T-helper 2 cell treated with Interferon-gamma antibody and Interleukin-4, amounts not matched to agents 100 ng/mL and 5 ng/mL, for 36 hours (primary cell): Measurements from ENCODE around the gene SLC23A1. TPM values are rescaled to one million over a fixed set of nuclear protein-coding genes. Genes with fewer than 3 reads are reported as not detected.
"Not testable (repeated sequence)": the region's sequence is repeated elsewhere in the genome, so short reads cannot be mapped to it uniquely, and the experiment has no call there.

Experiments used
- intact Hi-C: fragments of 100-400 bp; cut with micrococcal nuclease; formaldehyde crosslinking; loops from one replicate; pipeline ENCODE4 v1.15.1; 2023
- total RNA-seq: library from RNA; stranded (reverse); gene quantifications from 2 replicates; pipeline ENCODE4 v1.2.3, GENCODE V29; 2022

SLC23A1 gene
- total RNA-seq, 1 donor from 2014 or later = 5.2 TPM

GRCh38 chr5:139376364-139376763 lies 6.7 kb downstream of the SLC23A1 start:
- intact Hi-C loops = no loop called here

GRCh38 chr5:139374909-139375308 lies 8.2 kb downstream of the SLC23A1 start:
- intact Hi-C loops = no loop called here

GRCh38 chr5:139371482-139372435 lies 11.3 kb downstream of the SLC23A1 start:
- intact Hi-C loops = no loop called here

GRCh38 chr5:139369181-139369580 lies 13.9 kb downstream of the SLC23A1 start:
- intact Hi-C loops = no loop called here

DNA sequence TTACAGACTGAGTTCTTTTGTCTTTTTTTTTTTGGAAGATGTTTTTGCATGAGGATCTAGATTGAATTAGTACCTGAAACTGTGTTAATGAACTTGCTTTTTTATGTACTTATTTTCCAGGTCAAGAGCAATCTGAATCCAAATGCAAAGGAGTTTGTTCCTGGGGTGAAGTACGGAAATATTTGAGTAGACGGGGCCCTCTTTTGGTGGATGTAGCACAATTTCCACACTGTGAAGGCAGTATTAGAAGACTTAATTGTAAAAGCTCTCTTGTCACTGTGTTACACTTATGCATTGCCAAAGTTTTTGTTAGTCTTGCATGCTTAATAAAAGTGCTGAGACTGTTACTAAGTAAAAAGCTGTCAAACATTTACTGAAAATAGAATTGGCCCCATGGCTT lies 14.5 kb downstream of the SLC23A1 start:
- intact Hi-C loops = no loop called here

GRCh38 chr5:139364466-139364865 lies 18.6 kb downstream of the SLC23A1 start:
- intact Hi-C loops = no loop called here

GRCh38 chr5:139363937-139364336 lies 19.2 kb downstream of the SLC23A1 start:
- intact Hi-C loops = no loop called here

GRCh38 chr5:139361835-139362429 lies 21.2 kb downstream of the SLC23A1 start:
- intact Hi-C loops = no loop called here

DNA sequence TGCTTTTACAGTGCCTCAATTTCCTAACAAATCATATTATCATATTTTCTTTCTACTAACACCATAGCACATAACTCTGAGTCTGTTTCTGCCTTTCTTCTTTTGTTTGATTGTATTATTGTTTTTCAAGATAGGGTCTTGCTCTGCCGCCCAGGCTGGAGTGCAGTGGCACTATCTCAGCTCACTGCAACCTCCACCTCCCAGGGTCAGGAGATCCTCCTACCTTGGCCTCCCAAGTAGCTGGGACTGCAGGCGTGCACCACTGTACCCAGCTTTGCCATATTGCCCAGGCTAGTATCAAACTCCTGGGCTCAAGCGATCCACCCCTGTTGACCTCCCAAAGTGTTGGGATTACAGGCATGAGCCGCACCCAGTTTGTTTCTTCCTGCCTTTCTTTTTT lies 22.7 kb downstream of the SLC23A1 start:
- intact Hi-C loops = no loop called here

- intact Hi-C loops = no loop called here
Measured at GRCh38 chr5:139358064-139358463, 25.0 kb downstream of the SLC23A1 start.

GRCh38 chr5:139355900-139356299 lies 27.2 kb downstream of the SLC23A1 start:
- intact Hi-C loops = not testable (repeated sequence)

- intact Hi-C loops = no loop called here
Measured at GRCh38 chr5:139354186-139354585, 28.9 kb downstream of the SLC23A1 start.

GRCh38 chr5:139347863-139348262 lies 35.2 kb downstream of the SLC23A1 start:
- intact Hi-C loops = not testable (repeated sequence)

- intact Hi-C loops = not testable (repeated sequence)
Measured at GRCh38 chr5:139345442-139345841, 37.7 kb downstream of the SLC23A1 start.

DNA sequence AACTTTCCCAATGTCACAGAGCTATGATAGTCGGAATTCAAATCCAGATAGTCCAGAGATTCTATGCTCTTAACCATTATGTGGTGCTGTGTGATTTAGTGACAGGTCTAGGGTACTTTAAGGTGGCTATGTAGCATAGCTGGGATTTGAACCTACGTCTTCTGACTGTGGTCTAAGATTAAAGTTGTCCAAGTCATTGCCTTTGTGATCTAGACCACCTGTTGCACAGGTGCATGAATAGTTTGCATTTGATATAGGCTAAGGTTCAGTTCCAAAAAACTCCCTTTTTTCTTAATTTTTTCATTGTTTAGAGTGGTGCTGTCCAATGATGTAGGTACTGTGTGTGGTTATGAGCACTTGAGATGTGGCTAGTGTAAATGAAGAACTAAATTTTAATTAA lies 38.9 kb downstream of the SLC23A1 start:
- intact Hi-C loops = loop anchor here (5.0 kb wide), 3 partner anchors 72 to 763 kb away; partner anchors contain the start of gene SIL1

DNA sequence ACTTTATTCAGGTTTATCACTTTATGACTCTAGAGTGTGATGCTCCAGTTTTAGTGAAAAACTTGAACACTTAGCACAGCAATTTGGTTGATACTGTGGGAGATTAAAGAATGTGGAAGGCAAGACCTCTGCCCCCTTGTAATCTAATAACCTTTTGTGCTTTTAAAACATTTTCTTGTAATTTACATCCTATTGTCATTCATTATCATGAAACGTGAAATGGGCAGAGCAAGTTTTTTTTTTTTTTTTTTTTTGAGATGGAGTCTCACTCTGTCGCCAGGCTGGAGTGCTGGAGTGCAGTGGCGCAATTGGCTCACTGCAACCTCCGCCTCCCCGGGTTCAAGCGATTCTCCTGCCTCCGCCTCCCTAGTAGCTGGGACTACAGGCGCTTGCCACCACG lies 39.6 kb downstream of the SLC23A1 start:
- intact Hi-C loops = loop anchor here (5.0 kb wide), 3 partner anchors 71 to 764 kb away; partner anchors contain the start of gene SIL1

DNA sequence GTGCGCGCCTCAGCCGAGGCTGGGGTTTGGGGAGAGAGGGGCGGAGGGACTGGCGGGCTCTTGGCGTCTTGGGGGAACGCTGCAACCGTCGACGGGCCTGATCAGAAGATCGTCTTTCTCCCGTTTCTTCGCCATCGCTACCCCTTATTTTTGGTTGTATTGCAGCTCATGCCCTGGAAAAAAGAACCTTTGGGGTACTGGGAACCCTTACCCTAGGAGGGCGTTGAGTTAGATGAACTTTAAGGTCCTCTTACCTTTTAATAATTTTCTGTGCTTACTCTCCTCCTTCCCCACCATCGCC lies 40.7 kb downstream of the SLC23A1 start:
- intact Hi-C loops = loop anchor here (1.0 to 5.0 kb wide), 4 partner anchors 70 to 765 kb away; partner anchors contain the start of genes SIL1 and UBE2D2

DNA sequence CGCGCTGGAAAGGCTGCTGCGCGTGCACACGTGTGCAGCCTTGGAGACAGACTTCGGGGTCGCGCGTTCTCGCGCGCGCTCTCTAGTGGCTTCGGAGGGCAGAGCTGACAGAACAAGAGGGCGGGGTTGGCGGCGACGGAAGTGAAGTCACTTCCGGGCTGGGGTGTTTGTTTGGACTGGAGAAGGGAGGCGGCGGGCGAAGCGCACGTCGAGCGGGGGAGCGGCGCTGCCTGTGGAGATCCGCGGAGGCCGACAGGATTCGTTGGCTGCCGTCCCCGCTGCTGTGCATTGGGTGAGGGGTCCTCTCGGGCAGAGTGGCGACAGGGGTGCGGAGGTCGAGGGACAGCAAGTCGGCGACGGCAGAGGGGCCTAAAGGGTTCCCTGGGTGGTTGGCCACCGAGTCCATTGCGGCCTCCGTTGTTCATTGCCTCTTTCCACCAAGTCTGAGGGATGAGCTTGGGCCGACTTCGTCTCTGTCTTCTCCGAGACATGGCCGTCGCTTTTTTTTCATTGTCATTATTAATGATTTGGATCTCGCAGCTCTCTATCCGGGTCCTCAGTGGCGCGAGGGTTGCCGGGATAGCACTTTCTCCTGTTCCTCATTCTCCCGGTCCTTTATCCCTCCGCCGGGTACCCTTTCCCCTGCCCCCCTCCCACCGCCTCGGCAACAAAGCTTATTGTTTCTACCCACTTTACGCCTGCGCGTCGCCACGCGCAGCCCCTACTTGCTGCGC lies 41.2 kb downstream of the SLC23A1 start, which contains the start of gene PAIP2:
Gene PAIP2, plus strand, starts transcription at position 166 of the 734 bp plus-strand sequence. CDS start 21,931 bp downstream, outside the sequence.
- intact Hi-C loops = loop anchor here (1.0 to 5.0 kb wide), 8 partner anchors 49 to 799 kb away; partner anchors contain the start of genes ETF1, HSPA9, MATR3 and SIL1

- intact Hi-C loops = loop anchor here (1.0 to 5.0 kb wide), 7 partner anchors 48 to 798 kb away; partner anchors contain the start of genes ETF1, HSPA9, MATR3 and SIL1
Measured at GRCh38 chr5:139341187-139341688, 41.9 kb downstream of the SLC23A1 start.

- intact Hi-C loops = loop anchor here (2.0 to 5.0 kb wide), 5 partner anchors 68 to 797 kb away; partner anchors contain the start of genes ETF1, HSPA9 and SIL1
Measured at GRCh38 chr5:139340051-139340450, 43.0 kb downstream of the SLC23A1 start.

GRCh38 chr5:139335811-139336210 lies 47.3 kb downstream of the SLC23A1 start:
- intact Hi-C loops = no loop called here
